Right lobe of liver (tissue), 6 donors: ENCODE data around the gene FCHSD1. TPM values are rescaled to one million over a fixed set of nuclear protein-coding genes. Genes with fewer than 3 reads are reported as not detected.

ENCODE experiments used
- ATAC-seq, 4 donors: fragments of 200-7000 bp; cut with Tn5 transposase; one replicate each; pipeline ENCODE4 v1.9.1; 2020; ENCODE audit warnings: mild to moderate bottlenecking in 4 of 4, moderate library complexity in 4 of 4
- DNase-seq, 3 donors: peaks; one replicate each; pipeline ENCODE4 v3.0.0-alpha.2; 2020
- H3K27ac ChIP-seq, 3 donors: fragments of 200-600 bp; one replicate each; pipeline ENCODE4 v1.8.0; 2022
- H3K27me3 ChIP-seq, 2 donors: fragments of 200-600 bp; one replicate each; pipeline ENCODE4 v1.8.0; 2022
- H3K36me3 ChIP-seq, 4 donors: fragments of 200-600 bp; sonication (generic) in 1 of 4; one replicate each; pipeline versions ENCODE4 v1.5.1 to v1.8.0; 2017 to 2022; ENCODE audit warnings: control low read depth in 1 of 4
- H3K4me1 ChIP-seq, 4 donors: fragments of 200-600 bp; sonication (generic) in 1 of 4; one replicate each; pipeline versions ENCODE4 v1.5.1 to v1.8.0; 2017 to 2022; ENCODE audit warnings: control low read depth in 1 of 4
- H3K4me3 ChIP-seq, 3 donors: fragments of 200-600 bp; one replicate each; pipeline ENCODE4 v1.8.0; 2022
- H3K9me3 ChIP-seq, 4 donors: fragments of 200-600 bp; sonication (generic) in 1 of 4; one replicate each; pipeline versions ENCODE4 v1.5.1 to v1.8.0; 2017 to 2022; ENCODE audit warnings: control low read depth in 1 of 4
- POLR2A ChIP-seq: fragments of 450-650 bp; IDR thresholded peaks from one replicate; pipeline ENCODE4 v1.6.1; 2017; ENCODE audit warnings: antibody characterized with exemption, mild to moderate bottlenecking
- WGBS: methylation state at CpG from one replicate; pipeline ENCODE4 v1.1.6; 2018; ENCODE audit warnings: low coverage, low lambda C conversion rate; ENCODE audit not compliant: insufficient coverage; ENCODE audit errors: missing lambda C conversion rate; 5-methylcytosine and 5-hydroxymethylcytosine counted together
- intact Hi-C, 2 donors: fragments of 100-400 bp; cut with DNase I; formaldehyde crosslinking; loops; one replicate each; pipeline versions ENCODE4 v1.11.2 to v1.14.1; 2022
- total RNA-seq, 6 experiments: library from RNA; depleted of rRNA in 2 of 6; stranded (reverse); fragments of >200 nt in 2 of 6; fragmentation: NEBNext Ultra II Directional in 3 of 6; extraction: Animal tissue kit (Norgen Biotek cat#: 25700) in 3 of 6; gene quantifications; one replicate each; pipeline versions ENCODE4 v1.1.0 to v1.2.4, GENCODE V29; 2016 to 2023
- TF ChIP-seq, protein P1 (sequence below), 4 donors: fragments of 200-600 bp in 3 of 4; fragments of 450-650 bp in 1 of 4; IDR thresholded peaks; one replicate each; pipeline versions ENCODE4 v1.5.1 to v1.8.0; 2016 to 2022; ENCODE audit warnings: antibody characterized with exemption in 4 of 4, mild to moderate bottlenecking in 2 of 4
- donor health status: DM: no; HTN: yes; CAD: no.
- donor health status: DM: no; HTN: no; CAD: no.
- donor health status: DM: no; HTN: no; CAD: no.
- donor health status: DM: no; HTN: yes; CAD: no.
- donor health status: DM: no; HTN: yes; CAD: no.

The FCHSD1 gene
- total RNA-seq, 6 experiments from 2014 or later, result 0.77 to 6.4 (median 3.3) TPM

- Histone ChIP-seq H3K9me3 (no peaks in the 10 kb centered on the region), H3K4me1 (peaks cover 0 to 70% (median 18%) of the 10 kb centered on the region in 4 donors), H3K4me3 (no peak overlapping the region), H3K36me3 (no peaks in the 10 kb centered on the region), H3K27me3 (no peaks in the 10 kb centered on the region), H3K27ac (no peak overlapping the region)
- DNase-seq (no peak), ATAC-seq (no peak)
- intact Hi-C loops, result no loop called here
- WGBS, result 57% methylated on average over 1 of the region's 1 CpG
- TF ChIP-seq, protein P1, sequence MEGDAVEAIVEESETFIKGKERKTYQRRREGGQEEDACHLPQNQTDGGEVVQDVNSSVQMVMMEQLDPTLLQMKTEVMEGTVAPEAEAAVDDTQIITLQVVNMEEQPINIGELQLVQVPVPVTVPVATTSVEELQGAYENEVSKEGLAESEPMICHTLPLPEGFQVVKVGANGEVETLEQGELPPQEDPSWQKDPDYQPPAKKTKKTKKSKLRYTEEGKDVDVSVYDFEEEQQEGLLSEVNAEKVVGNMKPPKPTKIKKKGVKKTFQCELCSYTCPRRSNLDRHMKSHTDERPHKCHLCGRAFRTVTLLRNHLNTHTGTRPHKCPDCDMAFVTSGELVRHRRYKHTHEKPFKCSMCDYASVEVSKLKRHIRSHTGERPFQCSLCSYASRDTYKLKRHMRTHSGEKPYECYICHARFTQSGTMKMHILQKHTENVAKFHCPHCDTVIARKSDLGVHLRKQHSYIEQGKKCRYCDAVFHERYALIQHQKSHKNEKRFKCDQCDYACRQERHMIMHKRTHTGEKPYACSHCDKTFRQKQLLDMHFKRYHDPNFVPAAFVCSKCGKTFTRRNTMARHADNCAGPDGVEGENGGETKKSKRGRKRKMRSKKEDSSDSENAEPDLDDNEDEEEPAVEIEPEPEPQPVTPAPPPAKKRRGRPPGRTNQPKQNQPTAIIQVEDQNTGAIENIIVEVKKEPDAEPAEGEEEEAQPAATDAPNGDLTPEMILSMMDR (IDR thresholded peaks at IDR 0.05), result no peak
- no peak for TF ChIP-seq POLR2A
These were observed 48.6 kb downstream of the FCHSD1 start for GRCh38 chr5:141602606-141603005.

DNA sequence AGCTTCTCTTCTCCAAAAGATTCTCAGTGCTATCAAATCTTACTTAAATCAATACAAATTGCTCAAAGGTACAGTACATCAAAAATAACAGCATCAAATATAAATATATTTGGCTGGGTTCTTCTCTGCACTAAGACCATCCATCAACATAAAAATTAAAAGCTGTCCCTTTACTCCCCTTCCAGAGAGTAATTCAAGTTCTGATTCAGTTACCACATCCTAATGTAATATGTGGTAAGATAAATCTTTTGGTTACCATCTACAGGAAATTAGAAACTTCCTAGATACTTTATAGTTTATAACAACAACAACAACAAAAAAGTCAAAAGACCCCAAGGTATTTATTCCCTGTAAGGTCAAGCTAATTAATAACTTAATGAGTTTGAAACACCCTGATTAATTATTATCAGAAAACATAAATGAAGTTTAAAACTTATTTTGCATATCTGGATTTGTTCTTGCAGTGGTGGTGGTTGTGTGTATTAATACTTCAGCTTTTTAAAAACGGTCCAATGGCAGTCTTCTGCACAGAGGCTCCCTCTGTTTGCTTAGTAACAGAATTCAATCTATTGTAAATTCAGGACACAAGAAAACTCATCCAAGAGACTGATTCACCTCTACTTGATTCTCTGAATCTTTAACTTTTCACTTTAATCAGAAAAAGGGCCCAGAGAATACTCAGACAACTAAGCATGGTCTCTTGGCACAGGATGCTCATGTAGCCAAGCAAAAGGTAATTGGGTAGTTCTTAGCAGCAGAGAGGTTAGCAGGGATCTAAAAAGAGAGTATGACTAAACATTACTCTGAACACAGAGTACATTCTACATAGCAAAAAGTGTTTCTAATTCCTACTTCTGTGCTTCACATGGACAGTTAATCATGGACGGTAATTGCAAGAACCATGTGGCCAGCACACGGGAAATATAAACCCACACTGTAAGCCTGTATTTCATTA lies 52.5 kb downstream of the FCHSD1 start:
- intact Hi-C loops, result no loop called here
- TF ChIP-seq, protein P1 (IDR thresholded peaks at IDR 0.05), result no peak
- no peak for TF ChIP-seq POLR2A
- Histone ChIP-seq H3K27me3 (no peaks in the 10 kb centered on the region), H3K36me3 (no peaks in the 10 kb centered on the region), H3K4me1 (peaks cover 0 to 37% (median under 1%) of the 10 kb centered on the region in 4 donors), H3K27ac (no peak overlapping the region), H3K4me3 (no peak overlapping the region), H3K9me3 (no peaks in the 10 kb centered on the region)
- 48% methylated on average over 3 of the region's 3 CpGs for WGBS
- no peak for DNase-seq
- peak in 3 of 4 donors; percentile 40 to 57 (median 48) for ATAC-seq

- H3K4me3 ChIP-seq, result no peak overlapping the region
- H3K27ac ChIP-seq, result no peak overlapping the region
- ATAC-seq, result peak in 3 of 4 donors; percentile 14 to 33 (median 22)
- no peak for TF ChIP-seq POLR2A
- TF ChIP-seq, protein P1 (IDR thresholded peaks at IDR 0.05), result no peak
- no peaks in the 10 kb centered on the region for H3K36me3 ChIP-seq
- WGBS, result 88% methylated on average over 2 of the region's 2 CpGs
- DNase-seq, result no peak
- no peaks in the 10 kb centered on the region for H3K27me3 ChIP-seq
- intact Hi-C loops, result no loop called here
- peaks cover 0 to 37% (median 0%) of the 10 kb centered on the region in 4 donors for H3K4me1 ChIP-seq
- H3K9me3 ChIP-seq, result no peaks in the 10 kb centered on the region
These were observed 53.4 kb downstream of the FCHSD1 start for GRCh38 chr5:141597814-141598213.

DNA sequence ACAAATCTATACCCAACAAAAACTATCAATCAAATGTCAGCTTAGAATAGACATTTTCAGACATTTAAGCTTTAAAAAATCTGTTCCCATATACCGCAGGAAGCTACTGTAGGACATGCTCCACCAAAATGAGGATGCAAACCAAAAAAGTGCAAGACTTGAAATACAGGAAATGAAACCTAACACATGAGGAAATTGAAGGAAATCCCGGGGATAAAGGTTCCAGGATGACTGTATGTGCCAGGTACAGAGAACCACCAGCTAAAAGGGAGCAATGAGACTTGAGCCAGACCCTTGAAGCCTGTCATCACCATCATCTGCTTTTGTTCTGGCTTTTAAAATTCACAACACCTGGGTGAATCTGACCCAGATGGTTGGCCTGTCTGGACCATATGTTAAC lies 53.8 kb downstream of the FCHSD1 start:
- H3K4me3 ChIP-seq, result no peak overlapping the region
- WGBS, result 19% methylated on average over 2 of the region's 2 CpGs
- H3K4me1 ChIP-seq, result peaks cover 0 to 41% (median under 1%) of the 10 kb centered on the region in 4 donors
- intact Hi-C loops, result no loop called here
- DNase-seq (no peak), ATAC-seq (peak in 3 of 4 donors; percentile 14 to 61 (median 37))
- no peaks in the 10 kb centered on the region for H3K27me3 ChIP-seq
- peak overlapping the region in 1 of 3 donors; percentile 3 for H3K27ac ChIP-seq
- no peaks in the 10 kb centered on the region for H3K9me3 ChIP-seq
- no peaks in the 10 kb centered on the region for H3K36me3 ChIP-seq
- TF ChIP-seq, protein P1 (IDR thresholded peaks at IDR 0.05), result no peak
- no peak for TF ChIP-seq POLR2A
